OCI-LY3 (cell line): Measurements from ENCODE around the gene AMBRA1.

ENCODE experiments used
- H2AFZ ChIP-seq: fragments of 200-600, 300-600 bp; shearing (Covaris generic); 2 replicates; pipeline ENCODE4 v1.6.0; 2014; ENCODE audit warnings: antibody characterized with exemption, low read depth, low read length
- H3K27ac ChIP-seq: fragments of 200-600, 300-600 bp; sonication (generic); 2 replicates; pipeline ENCODE4 v1.5.1; 2014; ENCODE audit warnings: mild to moderate bottlenecking, low read length, moderate library complexity, mixed read lengths
- H3K27me3 ChIP-seq: fragments of 200-600, 300-600 bp; sonication (generic); 2 replicates; pipeline ENCODE4 v1.6.1; 2014; ENCODE audit warnings: low read depth, low read length, mixed read lengths
- H3K36me3 ChIP-seq: fragments of 200-600, 300-600 bp; sonication (generic); replicated peaks from 2 replicates; pipeline ENCODE3; 2014; ENCODE audit warnings: low read depth, low read length, mixed read lengths
- H3K4me1 ChIP-seq: fragments of 300-600, 200-600 bp; sonication (generic); 2 replicates; pipeline ENCODE4 v1.6.1; 2014; ENCODE audit warnings: low read length, mixed read lengths
- H3K4me2 ChIP-seq: fragments of 200-600, 300-600 bp; sonication (generic); 2 replicates; pipeline ENCODE4 v1.6.1; 2014; ENCODE audit warnings: low read length, mixed read lengths
- H3K4me3 ChIP-seq: fragments of 300-600, 200-600 bp; sonication (generic); 2 replicates; pipeline ENCODE4 v1.5.1; 2014; ENCODE audit warnings: antibody characterized with exemption, mild to moderate bottlenecking, low read length, moderate library complexity
- H3K79me2 ChIP-seq: fragments of 300-600, 200-600 bp; shearing (Covaris generic); 2 replicates; pipeline ENCODE4 v1.6.1; 2014; ENCODE audit warnings: mild to moderate bottlenecking, low read length, mixed read lengths
- H3K9ac ChIP-seq: fragments of 300-600, 200-600 bp; shearing (Covaris generic); 2 replicates; pipeline ENCODE4 v1.6.0; 2014; ENCODE audit warnings: mild to moderate bottlenecking, low read length, moderate library complexity
- H3K9me3 ChIP-seq: fragments of 200-600, 300-600 bp; shearing (Covaris generic); 2 replicates; pipeline ENCODE4 v1.6.1; 2014; ENCODE audit warnings: low read length, mixed read lengths; ENCODE audit not compliant: insufficient read depth
- H4K20me1 ChIP-seq: fragments of 200-600, 300-600 bp; sonication (generic); 2 replicates; pipeline ENCODE4 v1.6.1; 2016; ENCODE audit warnings: low read length, mixed read lengths; ENCODE audit not compliant: insufficient read depth
- EZH2phosphoT487 ChIP-seq: fragments of 200-600 bp; shearing (Covaris generic); IDR thresholded peaks from 2 replicates; pipeline ENCODE4 v1.6.1; 2018; ENCODE audit warnings: antibody characterized with exemption, mixed run types, low read depth
- TF ChIP-seq, protein P1 (sequence below): fragments of 200-600, 300-600 bp; sonication (generic); IDR thresholded peaks from 2 replicates; pipeline ENCODE4 v1.5.1; 2014; ENCODE audit warnings: antibody characterized with exemption, low read length, low read depth

The AMBRA1 gene

DNA sequence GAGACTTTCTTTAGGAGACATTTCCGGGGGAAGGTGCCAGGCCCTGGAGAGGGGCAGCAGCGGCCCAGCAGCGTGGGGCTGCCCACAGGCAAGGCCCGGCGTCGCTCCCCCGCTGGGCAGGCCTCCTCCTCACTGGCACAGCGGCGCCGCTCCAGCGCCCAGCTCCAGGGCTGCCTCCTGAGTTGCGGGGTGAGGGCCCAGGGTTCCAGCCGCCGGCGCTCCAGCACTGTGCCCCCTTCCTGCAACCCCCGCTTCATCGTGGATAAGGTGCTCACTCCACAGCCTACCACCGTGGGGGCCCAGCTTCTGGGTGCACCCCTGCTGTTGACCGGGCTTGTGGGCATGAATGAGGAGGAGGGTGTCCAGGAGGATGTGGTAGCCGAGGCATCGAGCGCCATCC, 227.6 kb downstream of the AMBRA1 start:
- H3K4me1 ChIP-seq: peaks cover 7% of the 10 kb centered on the region
- no peak overlapping the region for H3K27ac ChIP-seq
- H3K36me3 ChIP-seq: peaks cover 10% of the 10 kb centered on the region
- no peak overlapping the region for H3K4me3 ChIP-seq
- H3K9ac ChIP-seq: no peak overlapping the region
- peaks cover 24% of the 10 kb centered on the region for H3K79me2 ChIP-seq
- H3K27me3 ChIP-seq: no peaks in the 10 kb centered on the region
- TF ChIP-seq, protein P1, sequence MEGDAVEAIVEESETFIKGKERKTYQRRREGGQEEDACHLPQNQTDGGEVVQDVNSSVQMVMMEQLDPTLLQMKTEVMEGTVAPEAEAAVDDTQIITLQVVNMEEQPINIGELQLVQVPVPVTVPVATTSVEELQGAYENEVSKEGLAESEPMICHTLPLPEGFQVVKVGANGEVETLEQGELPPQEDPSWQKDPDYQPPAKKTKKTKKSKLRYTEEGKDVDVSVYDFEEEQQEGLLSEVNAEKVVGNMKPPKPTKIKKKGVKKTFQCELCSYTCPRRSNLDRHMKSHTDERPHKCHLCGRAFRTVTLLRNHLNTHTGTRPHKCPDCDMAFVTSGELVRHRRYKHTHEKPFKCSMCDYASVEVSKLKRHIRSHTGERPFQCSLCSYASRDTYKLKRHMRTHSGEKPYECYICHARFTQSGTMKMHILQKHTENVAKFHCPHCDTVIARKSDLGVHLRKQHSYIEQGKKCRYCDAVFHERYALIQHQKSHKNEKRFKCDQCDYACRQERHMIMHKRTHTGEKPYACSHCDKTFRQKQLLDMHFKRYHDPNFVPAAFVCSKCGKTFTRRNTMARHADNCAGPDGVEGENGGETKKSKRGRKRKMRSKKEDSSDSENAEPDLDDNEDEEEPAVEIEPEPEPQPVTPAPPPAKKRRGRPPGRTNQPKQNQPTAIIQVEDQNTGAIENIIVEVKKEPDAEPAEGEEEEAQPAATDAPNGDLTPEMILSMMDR: no peak
- TF ChIP-seq EZH2phosphoT487: no peak
- H3K9me3 ChIP-seq: no peaks in the 10 kb centered on the region
- no peak overlapping the region for H3K4me2 ChIP-seq
- H2AFZ ChIP-seq: no peak overlapping the region
- H4K20me1 ChIP-seq: peaks cover 2% of the 10 kb centered on the region; the same call in 1 of the 2 replicates

DNA sequence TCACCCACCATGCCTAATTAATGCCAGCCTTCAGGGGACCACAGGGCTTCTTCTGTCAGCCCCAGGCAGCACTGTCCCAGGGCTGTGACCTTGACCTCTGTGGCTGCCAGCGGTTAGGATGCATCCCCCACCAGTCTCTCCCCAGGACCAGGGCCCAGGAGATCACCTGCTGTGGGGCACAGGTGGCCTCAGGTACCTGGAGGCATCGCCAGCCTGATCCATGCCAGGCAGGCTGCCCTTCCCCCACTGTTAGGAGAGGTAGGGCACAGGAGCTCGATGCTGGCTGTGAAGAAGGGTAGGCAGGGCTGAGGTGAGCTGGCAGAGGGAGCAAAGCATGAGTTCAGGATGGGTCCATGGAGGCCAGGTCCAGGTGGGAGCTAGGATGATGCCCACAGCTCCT, 229.0 kb downstream of the AMBRA1 start:
- Histone ChIP-seq H3K4me2 (no peak overlapping the region), H3K79me2 (peaks cover 31% of the 10 kb centered on the region), H3K4me1 (peaks cover 14% of the 10 kb centered on the region), H4K20me1 (peaks cover 2% of the 10 kb centered on the region; the same call in 1 of the 2 replicates), H3K36me3 (peaks cover 5% of the 10 kb centered on the region), H2AFZ (no peak overlapping the region), H3K27me3 (no peaks in the 10 kb centered on the region), H3K9ac (no peak overlapping the region), H3K27ac (no peak overlapping the region), H3K9me3 (no peaks in the 10 kb centered on the region), H3K4me3 (no peak overlapping the region)
- no peak for TF ChIP-seq EZH2phosphoT487

DNA sequence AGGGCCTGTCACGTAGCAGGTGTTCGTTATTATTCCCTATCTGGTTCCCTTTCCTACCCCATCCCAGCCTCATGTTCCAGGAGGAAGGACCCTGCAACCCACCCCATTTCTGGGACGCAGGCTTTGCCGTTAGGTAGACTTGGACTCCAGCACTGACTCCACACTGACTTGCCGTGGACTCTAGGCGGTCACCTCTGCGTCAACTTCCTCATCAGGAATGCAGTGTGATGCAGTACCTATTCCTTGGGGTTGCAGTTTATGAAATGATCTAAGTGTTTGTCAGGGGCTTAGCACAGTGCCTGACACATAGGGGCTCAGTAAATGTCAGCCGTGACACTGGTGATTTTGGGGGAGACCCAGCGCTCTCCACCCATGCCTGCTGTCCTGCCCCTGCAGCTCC, 229.8 kb downstream of the AMBRA1 start:
- H3K79me2 ChIP-seq: peaks cover 31% of the 10 kb centered on the region
- peaks cover 14% of the 10 kb centered on the region for H3K4me1 ChIP-seq
- peaks cover 2% of the 10 kb centered on the region; the same call in 1 of the 2 replicates for H4K20me1 ChIP-seq
- no peak for TF ChIP-seq EZH2phosphoT487
- TF ChIP-seq, protein P1: no peak
- H3K4me2 ChIP-seq: no peak overlapping the region
- H3K9ac ChIP-seq: no peak overlapping the region
- peaks cover 5% of the 10 kb centered on the region for H3K36me3 ChIP-seq
- H2AFZ ChIP-seq: no peak overlapping the region
- no peaks in the 10 kb centered on the region for H3K9me3 ChIP-seq
- H3K4me3 ChIP-seq: no peak overlapping the region
- no peaks in the 10 kb centered on the region for H3K27me3 ChIP-seq
- H3K27ac ChIP-seq: no peak overlapping the region

DNA sequence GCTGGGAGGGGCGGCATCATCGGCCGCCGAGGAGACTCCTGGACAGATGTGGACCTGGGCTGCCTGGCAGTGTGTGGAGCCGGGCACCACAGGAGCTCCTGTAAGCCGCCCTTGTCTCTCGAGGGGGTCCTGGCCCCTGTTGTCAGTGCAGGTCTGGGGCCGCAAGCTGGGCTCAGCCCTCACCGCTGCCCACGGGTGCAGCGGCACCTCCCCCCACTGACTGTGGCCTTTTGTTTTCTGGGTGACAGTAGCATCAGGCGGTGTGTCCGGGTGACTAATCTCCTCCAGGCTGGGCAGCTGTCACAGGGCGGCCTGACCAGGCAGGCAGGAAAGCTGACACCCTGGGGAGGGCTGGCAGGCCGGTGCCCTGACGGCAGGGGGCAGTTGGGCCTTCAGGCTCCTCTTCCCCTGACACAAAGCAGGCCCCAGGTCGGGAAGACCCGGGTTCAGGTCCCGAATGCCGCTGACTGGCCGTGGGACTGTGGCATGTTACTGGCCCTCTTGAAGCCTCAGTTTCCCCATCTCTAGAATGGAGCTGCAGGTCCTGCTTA, 230.3 kb downstream of the AMBRA1 start:
- Histone ChIP-seq H3K9me3 (no peaks in the 10 kb centered on the region), H3K4me1 (peaks cover 14% of the 10 kb centered on the region), H3K79me2 (peaks cover 31% of the 10 kb centered on the region), H3K4me2 (no peak overlapping the region), H3K4me3 (no peak overlapping the region), H2AFZ (no peak overlapping the region), H3K27me3 (no peaks in the 10 kb centered on the region), H4K20me1 (peaks cover 2% of the 10 kb centered on the region; the same call in 1 of the 2 replicates), H3K27ac (no peak overlapping the region), H3K36me3 (peaks cover 5% of the 10 kb centered on the region), H3K9ac (no peak overlapping the region)
- TF ChIP-seq, protein P1: no peak
- TF ChIP-seq EZH2phosphoT487: no peak
